Lung (tissue), 12 donors: Measurements from ENCODE around the gene STK33. TPM values are rescaled to one million over a fixed set of nuclear protein-coding genes. Genes with fewer than 3 reads are reported as not detected.

Experiments used
- ATAC-seq: fragments of 200-7000 bp; cut with Tn5 transposase; one replicate; pipeline ENCODE4 v1.9.1; 2020; ENCODE audit warnings: moderate number of reproducible peaks; ENCODE audit not compliant: insufficient read depth, low FRiP score
- DNase-seq, 3 donors: peaks; one replicate each; pipeline ENCODE4 v3.0.0-alpha.2; 2013 to 2017
- H3K27ac ChIP-seq, 2 donors: one replicate each; pipeline ENCODE4 v1.5.1; 2013; ENCODE audit warnings: mild to moderate bottlenecking in 2 of 2, moderate library complexity in 2 of 2, control low read depth in 1 of 2, inconsistent platforms in 1 of 2, low read depth in 1 of 2, low read length in 1 of 2
- H3K27me3 ChIP-seq, 3 donors: one replicate each; pipeline ENCODE4 v1.5.1; 2013; ENCODE audit warnings: low read length in 2 of 3; ENCODE audit not compliant: control insufficient read depth in 3 of 3, insufficient read depth in 3 of 3
- H3K36me3 ChIP-seq, 4 donors: one replicate each; pipeline ENCODE4 v1.5.1; 2013; ENCODE audit warnings: low read length in 4 of 4, mild to moderate bottlenecking in 1 of 4, moderate library complexity in 1 of 4; ENCODE audit not compliant: control insufficient read depth in 4 of 4, insufficient read depth in 4 of 4
- H3K4me1 ChIP-seq, 5 donors: one replicate each; pipeline ENCODE4 v1.5.1; 2013; ENCODE audit warnings: low read length in 5 of 5, mild to moderate bottlenecking in 2 of 5, moderate library complexity in 1 of 5; ENCODE audit not compliant: control insufficient read depth in 5 of 5, insufficient read depth in 5 of 5
- H3K4me3 ChIP-seq: one replicate; pipeline ENCODE4 v1.5.1; 2013; ENCODE audit warnings: mild to moderate bottlenecking, control low read depth, moderate library complexity
- H3K9ac ChIP-seq, 2 donors: one replicate each; pipeline ENCODE4 v1.5.1; 2013; ENCODE audit warnings: low read length in 2 of 2, control low read depth in 1 of 2; ENCODE audit not compliant: insufficient read depth in 1 of 2
- H3K9me3 ChIP-seq, 4 donors: one replicate each; pipeline ENCODE4 v1.5.1; 2013; ENCODE audit warnings: low read length in 3 of 4, mild to moderate bottlenecking in 1 of 4, moderate library complexity in 1 of 4; ENCODE audit not compliant: control insufficient read depth in 4 of 4, insufficient read depth in 3 of 4
- WGBS, 2 donors: extraction: QIAGEN DNeasy Blood & Tissue Kit; methylation state at CpG; one replicate each; pipeline ENCODE4 v1.1.7; 2013; 5-methylcytosine and 5-hydroxymethylcytosine counted together
- polyA plus RNA-seq, 2 donors: library from polyadenylated mRNA; stranded (reverse); fragments of 200-250 nt; gene quantifications; one replicate each; pipeline ENCODE4 v1.2.1, GENCODE V29; 2013
- total RNA-seq, 2 donors: library from RNA; depleted of rRNA in 1 of 2; stranded (reverse); fragments of >200 nt in 1 of 2; gene quantifications; one replicate each; pipeline ENCODE4 v1.2.1, GENCODE V29; 2014 to 2021
- TF ChIP-seq, protein P1 (sequence below): IDR thresholded peaks from 2 replicates; pipeline ENCODE4 v1.5.1; 2012; ENCODE audit warnings: mild to moderate bottlenecking; ENCODE audit errors: control extremely low read depth, extremely low read depth
- donor health status: control.
- donor health status: control.
- donor health status: Bipolar disorder and iron deficiency.
- donor health status: healthy.
- donor health status: DM: yes; HTN: yes; CAD: no.

The STK33 gene
- total and polyA plus RNA-seq, 4 donors, result 9.5 to 36.5 (median 20.4) TPM

DNA sequence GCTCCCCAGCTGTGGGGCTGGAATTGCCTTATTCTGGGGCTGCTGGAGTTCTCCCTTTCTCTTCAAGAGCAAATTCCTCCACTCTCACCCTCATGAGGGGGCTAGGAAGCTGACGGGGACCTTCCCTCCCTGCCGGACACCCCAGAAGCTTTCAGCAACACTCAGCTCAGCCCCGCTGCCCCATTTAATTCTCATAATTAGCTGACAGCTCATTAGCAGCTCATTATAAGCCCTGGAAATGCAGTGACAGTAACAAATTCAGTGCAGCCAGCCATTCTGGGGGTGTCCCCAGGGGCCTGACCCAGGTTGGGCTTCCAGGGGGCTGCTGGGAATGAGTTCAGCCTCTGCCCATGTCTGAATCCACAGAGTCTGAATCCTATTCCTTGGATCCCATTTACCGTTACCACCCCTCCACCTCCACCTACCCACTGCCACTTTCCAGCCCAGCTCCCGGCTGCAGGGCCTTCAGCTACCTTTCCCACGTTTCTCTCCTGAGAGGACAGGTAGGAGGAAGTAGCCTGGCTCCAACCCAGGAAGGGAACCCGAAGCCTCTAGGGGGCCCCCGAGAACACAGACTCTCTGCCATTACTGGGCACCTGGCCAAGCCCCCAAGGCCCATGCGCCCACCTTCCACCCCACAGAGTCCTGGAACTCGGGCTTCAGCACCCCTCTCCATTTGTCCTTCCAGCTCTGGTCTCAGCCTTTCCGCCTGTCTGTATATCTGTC is 228.6 kb downstream of the STK33 start:
- WGBS, 2 donors, result 63 to 69% methylated on average over 11 of the region's 11 CpGs
- H3K4me1 ChIP-seq, result peaks cover 0 to 16% (median 0%) of the 10 kb centered on the region in 5 donors
- H3K27ac ChIP-seq, result no peak overlapping the region
- H3K36me3 ChIP-seq, result no peaks in the 10 kb centered on the region
- H3K27me3 ChIP-seq, result no peaks in the 10 kb centered on the region
- no peak overlapping the region for H3K9ac ChIP-seq
- H3K4me3 ChIP-seq, result peak overlapping the region; percentile 7
- H3K9me3 ChIP-seq, result no peaks in the 10 kb centered on the region
- DNase-seq (peak; percentile 43 to 76 (median 70)), ATAC-seq (no peak)
- TF ChIP-seq, protein P1, sequence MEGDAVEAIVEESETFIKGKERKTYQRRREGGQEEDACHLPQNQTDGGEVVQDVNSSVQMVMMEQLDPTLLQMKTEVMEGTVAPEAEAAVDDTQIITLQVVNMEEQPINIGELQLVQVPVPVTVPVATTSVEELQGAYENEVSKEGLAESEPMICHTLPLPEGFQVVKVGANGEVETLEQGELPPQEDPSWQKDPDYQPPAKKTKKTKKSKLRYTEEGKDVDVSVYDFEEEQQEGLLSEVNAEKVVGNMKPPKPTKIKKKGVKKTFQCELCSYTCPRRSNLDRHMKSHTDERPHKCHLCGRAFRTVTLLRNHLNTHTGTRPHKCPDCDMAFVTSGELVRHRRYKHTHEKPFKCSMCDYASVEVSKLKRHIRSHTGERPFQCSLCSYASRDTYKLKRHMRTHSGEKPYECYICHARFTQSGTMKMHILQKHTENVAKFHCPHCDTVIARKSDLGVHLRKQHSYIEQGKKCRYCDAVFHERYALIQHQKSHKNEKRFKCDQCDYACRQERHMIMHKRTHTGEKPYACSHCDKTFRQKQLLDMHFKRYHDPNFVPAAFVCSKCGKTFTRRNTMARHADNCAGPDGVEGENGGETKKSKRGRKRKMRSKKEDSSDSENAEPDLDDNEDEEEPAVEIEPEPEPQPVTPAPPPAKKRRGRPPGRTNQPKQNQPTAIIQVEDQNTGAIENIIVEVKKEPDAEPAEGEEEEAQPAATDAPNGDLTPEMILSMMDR, result no peak

- TF ChIP-seq, protein P1, result no peak
- Histone ChIP-seq H3K9me3 (no peaks in the 10 kb centered on the region), H3K4me1 (peaks cover 0 to 16% (median 0%) of the 10 kb centered on the region in 5 donors), H3K36me3 (no peaks in the 10 kb centered on the region), H3K27me3 (no peaks in the 10 kb centered on the region), H3K4me3 (no peak overlapping the region), H3K9ac (no peak overlapping the region), H3K27ac (no peak overlapping the region)
- DNase-seq, result peak in 2 of 3 donors; percentile 46 to 71
- WGBS, 2 donors, result 31 to 54% methylated on average over 15 of the region's 15 CpGs
- no peak for ATAC-seq
Measured at GRCh38 chr11:8363921-8364320, 230.1 kb downstream of the STK33 start.

GRCh38 chr11:8362899-8363298 is 231.1 kb downstream of the STK33 start:
- H3K9me3 ChIP-seq, result no peaks in the 10 kb centered on the region
- no peak for DNase-seq
- WGBS, 2 donors, result 73 to 87% methylated on average over 8 of the region's 8 CpGs
- TF ChIP-seq, protein P1, result no peak
- no peak overlapping the region for H3K27ac ChIP-seq
- no peak overlapping the region for H3K4me3 ChIP-seq
- no peaks in the 10 kb centered on the region for H3K27me3 ChIP-seq
- ATAC-seq, result no peak
- H3K4me1 ChIP-seq, result peaks cover 0 to 18% (median 0%) of the 10 kb centered on the region in 5 donors
- no peaks in the 10 kb centered on the region for H3K36me3 ChIP-seq
- H3K9ac ChIP-seq, result no peak overlapping the region
